ENCODE measurements around the gene CFAP20DC.
"Not testable (repeated sequence)": the region's sequence is repeated elsewhere in the genome, so short reads cannot be mapped to it uniquely, and the experiment has no call there.

Gene CFAP20DC

GRCh38 chr3:58962040-58962651, 87.7 kb downstream of the CFAP20DC start:
- DNase-seq = no peak

- no peak for DNase-seq
Observed at GRCh38 chr3:58955308-58955707, 94.5 kb downstream of the CFAP20DC start.

GRCh38 chr3:58953288-58953687, 96.5 kb downstream of the CFAP20DC start:
- no peak for DNase-seq

- DNase-seq = no peak
Observed at GRCh38 chr3:58952128-58952917, 97.5 kb downstream of the CFAP20DC start.

- no peak for DNase-seq
Observed at GRCh38 chr3:58948018-58948417, 101.8 kb downstream of the CFAP20DC start.

GRCh38 chr3:58946875-58947274, 103.0 kb downstream of the CFAP20DC start:
- DNase-seq = no peak

- DNase-seq = no peak
Observed at GRCh38 chr3:58938057-58938456, 111.8 kb downstream of the CFAP20DC start.

- no peak for DNase-seq
Observed at GRCh38 chr3:58924578-58924977, 125.2 kb downstream of the CFAP20DC start.

GRCh38 chr3:58900386-58900785, 149.4 kb downstream of the CFAP20DC start:
- DNase-seq = no peak

GRCh38 chr3:58899953-58900298, 149.9 kb downstream of the CFAP20DC start:
- no peak for DNase-seq

- DNase-seq = peak; percentile 51
Observed at GRCh38 chr3:58899159-58899952, 150.5 kb downstream of the CFAP20DC start.

- DNase-seq = no peak
Observed at GRCh38 chr3:58898513-58898912, 151.3 kb downstream of the CFAP20DC start.

- peak; percentile 40 for DNase-seq
Observed at GRCh38 chr3:58897646-58898045, 152.2 kb downstream of the CFAP20DC start.

- not testable (repeated sequence) for DNase-seq
Observed at GRCh38 chr3:58895678-58896077, 154.1 kb downstream of the CFAP20DC start.

- not testable (repeated sequence) for DNase-seq
Observed at GRCh38 chr3:58892526-58892925, 157.3 kb downstream of the CFAP20DC start.

GRCh38 chr3:58888087-58888486, 161.7 kb downstream of the CFAP20DC start:
- no peak for DNase-seq

GRCh38 chr3:58884453-58884852, 165.4 kb downstream of the CFAP20DC start:
- DNase-seq = no peak

GRCh38 chr3:58880182-58880581, 169.6 kb downstream of the CFAP20DC start:
- no peak for DNase-seq

- no peak for DNase-seq
Observed at GRCh38 chr3:58874795-58875194, 175.0 kb downstream of the CFAP20DC start.

- no peak for DNase-seq
Observed at GRCh38 chr3:58874248-58874741, 175.5 kb downstream of the CFAP20DC start.

GRCh38 chr3:58868097-58868779, 181.6 kb downstream of the CFAP20DC start:
- DNase-seq = no peak

- no peak for DNase-seq
Observed at GRCh38 chr3:58867621-58868020, 182.2 kb downstream of the CFAP20DC start.

GRCh38 chr3:58866079-58866478, 183.7 kb downstream of the CFAP20DC start:
- no peak for DNase-seq

All from femur (tissue), 1 donor.